Ovary (tissue), 3 donors: ENCODE results near the gene SLC9A9.

Experiments
- CTCF ChIP-seq, 3 donors: fragments of 450-650 bp in 2 of 3; fragments of 200-600 bp in 1 of 3; IDR thresholded peaks; one replicate each; pipeline versions ENCODE4 v1.5.1 to v1.8.0; 2016 to 2022; ENCODE audit warnings: antibody characterized with exemption in 3 of 3, mild to moderate bottlenecking in 1 of 3
- EP300 ChIP-seq: sonication (generic); formaldehyde crosslinking; IDR thresholded peaks from one replicate; pipeline ENCODE4 v1.6.1; 2017; ENCODE audit warnings: antibody characterized with exemption
- POLR2A ChIP-seq: fragments of 450-650 bp; IDR thresholded peaks from one replicate; pipeline ENCODE4 v1.6.1; 2017; ENCODE audit warnings: antibody characterized with exemption, mild to moderate bottlenecking, moderate library complexity
- donor health status: DM: no; HTN: no; CAD: no.

- TF ChIP-seq CTCF (IDR thresholded peaks at IDR 0.05) (no peak), POLR2A (no peak), EP300 (no peak)
Measured at GRCh38 chr3:143895805-143896204, 47.5 kb upstream of the SLC9A9 start.
